HG03159 (cell line): ENCODE data around the gene SLC7A1.

Source experiments
- ATAC-seq: cut with Tn5 transposase; IDR thresholded peaks from one replicate; pipeline ENCODE4 v1.9.1; 2021; ENCODE audit warnings: mild to moderate bottlenecking, moderate library complexity; ENCODE audit not compliant: unreplicated experiment

SLC7A1 gene

GRCh38 chr13:29491248-29491647, 104.2 kb downstream of the SLC7A1 start:
- no peak for ATAC-seq

GRCh38 chr13:29490561-29490885, 105.0 kb downstream of the SLC7A1 start:
- ATAC-seq, result no peak

- ATAC-seq, result no peak
These were observed 105.6 kb downstream of the SLC7A1 start for GRCh38 chr13:29489650-29490560.

GRCh38 chr13:29487466-29488454, 107.7 kb downstream of the SLC7A1 start:
- no peak for ATAC-seq

- ATAC-seq, result no peak
These were observed 108.9 kb downstream of the SLC7A1 start for GRCh38 chr13:29486551-29486950.

GRCh38 chr13:29484796-29485195, 110.7 kb downstream of the SLC7A1 start:
- ATAC-seq, result no peak

GRCh38 chr13:29484236-29484635, 111.3 kb downstream of the SLC7A1 start:
- ATAC-seq, result no peak

GRCh38 chr13:29483623-29484022, 111.9 kb downstream of the SLC7A1 start:
- no peak for ATAC-seq

- ATAC-seq, result no peak
These were observed 112.3 kb downstream of the SLC7A1 start for GRCh38 chr13:29483211-29483610.

GRCh38 chr13:29482504-29482903, 113.0 kb downstream of the SLC7A1 start:
- no peak for ATAC-seq

- no peak for ATAC-seq
These were observed 113.9 kb downstream of the SLC7A1 start for GRCh38 chr13:29481603-29482002.

- ATAC-seq, result no peak
These were observed 114.5 kb downstream of the SLC7A1 start for GRCh38 chr13:29480893-29481525.

- no peak for ATAC-seq
These were observed 115.6 kb downstream of the SLC7A1 start for GRCh38 chr13:29479716-29480492.

- no peak for ATAC-seq
These were observed 119.4 kb downstream of the SLC7A1 start for GRCh38 chr13:29476046-29476445.

- ATAC-seq, result no peak
These were observed 120.5 kb downstream of the SLC7A1 start for GRCh38 chr13:29474991-29475390.

- ATAC-seq, result no peak
These were observed 122.3 kb downstream of the SLC7A1 start for GRCh38 chr13:29473166-29473565.

GRCh38 chr13:29472332-29472961, 123.0 kb downstream of the SLC7A1 start:
- no peak for ATAC-seq

GRCh38 chr13:29471551-29471950, 123.9 kb downstream of the SLC7A1 start:
- no peak for ATAC-seq

GRCh38 chr13:29465741-29466293, 129.7 kb downstream of the SLC7A1 start:
- no peak for ATAC-seq
